Esophagus muscularis mucosa (tissue), 4 donors: ENCODE measurements around the gene SFRP2. TPM values are rescaled to one million over a fixed set of nuclear protein-coding genes. Genes with fewer than 3 reads are reported as not detected.

Experiments used
- DNase-seq: peaks from one replicate; pipeline ENCODE4 v3.0.0-alpha.2; 2017; ENCODE audit errors: extremely low spot score
- H3K27ac ChIP-seq, 4 donors: fragments of 200-600 bp; sonication (generic); replicated peaks in 1 of 4; 1 replicate in 3 of 4; 2 replicates in 1 of 4; pipeline ENCODE4 v1.5.1; 2016 to 2019; ENCODE audit warnings: mild to moderate bottlenecking in 1 of 4
- H3K27me3 ChIP-seq, 4 donors: fragments of 200-600 bp; sonication (generic); one replicate each; pipeline versions ENCODE4 v1.5.1 to v1.6.0; 2016 to 2019
- H3K36me3 ChIP-seq, 4 donors: fragments of 200-600 bp; sonication (generic); one replicate each; pipeline ENCODE4 v1.5.1; 2016 to 2019
- H3K4me1 ChIP-seq, 4 donors: fragments of 200-600 bp; sonication (generic); one replicate each; pipeline ENCODE4 v1.5.1; 2016 to 2019
- H3K4me3 ChIP-seq, 4 donors: fragments of 200-600 bp; sonication (generic); 1 replicate in 2 of 4; 2 replicates in 2 of 4; pipeline ENCODE4 v1.5.1; 2016 to 2019; ENCODE audit warnings: mild to moderate bottlenecking in 4 of 4, moderate library complexity in 1 of 4
- H3K9me3 ChIP-seq, 4 donors: fragments of 200-600 bp; sonication (generic); 1 replicate in 3 of 4; 2 replicates in 1 of 4; pipeline ENCODE4 v1.5.1; 2016 to 2019
- EP300 ChIP-seq: sonication (generic); formaldehyde crosslinking; IDR thresholded peaks from one replicate; pipeline ENCODE4 v1.6.1; 2017; ENCODE audit warnings: antibody characterized with exemption
- POLR2A ChIP-seq: fragments of 450-650 bp; IDR thresholded peaks from one replicate; pipeline ENCODE4 v1.6.1; 2017; ENCODE audit warnings: antibody characterized with exemption, moderate library complexity, mild to moderate bottlenecking, low read depth
- POLR2AphosphoS5 ChIP-seq, 2 donors: sonication (generic); formaldehyde crosslinking; IDR thresholded peaks; one replicate each; pipeline ENCODE4 v1.6.1; 2017; ENCODE audit warnings: antibody characterized with exemption in 2 of 2
- WGBS: methylation state at CpG from one replicate; pipeline ENCODE4 v1.1.5; 2018; 5-methylcytosine and 5-hydroxymethylcytosine counted together
- intact Hi-C: fragments of 100-400 bp; cut with DNase I; formaldehyde crosslinking; loops from one replicate; pipeline ENCODE4 v1.15.1; 2023
- total RNA-seq, 4 donors: library from RNA; depleted of rRNA; stranded (reverse); fragments of >200 nt; gene quantifications; one replicate each; pipeline versions ENCODE4 v1.1.0 to v1.2.1, GENCODE V29; 2016
- TF ChIP-seq, protein P1 (sequence below), 3 experiments: fragments of 200-600 bp in 2 of 3; fragments of 450-650 bp in 1 of 3; sonication (generic) in 2 of 3; IDR thresholded peaks; one replicate each; pipeline ENCODE4 v1.5.1; 2017 to 2019; ENCODE audit warnings: antibody characterized with exemption in 3 of 3, mild to moderate bottlenecking in 2 of 3, moderate library complexity in 1 of 3

Gene SFRP2, protein sequence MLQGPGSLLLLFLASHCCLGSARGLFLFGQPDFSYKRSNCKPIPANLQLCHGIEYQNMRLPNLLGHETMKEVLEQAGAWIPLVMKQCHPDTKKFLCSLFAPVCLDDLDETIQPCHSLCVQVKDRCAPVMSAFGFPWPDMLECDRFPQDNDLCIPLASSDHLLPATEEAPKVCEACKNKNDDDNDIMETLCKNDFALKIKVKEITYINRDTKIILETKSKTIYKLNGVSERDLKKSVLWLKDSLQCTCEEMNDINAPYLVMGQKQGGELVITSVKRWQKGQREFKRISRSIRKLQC
- 10 to 100 TPM; 22.7 to 38.2 (median 23.6) TPM for total RNA-seq

DNA sequence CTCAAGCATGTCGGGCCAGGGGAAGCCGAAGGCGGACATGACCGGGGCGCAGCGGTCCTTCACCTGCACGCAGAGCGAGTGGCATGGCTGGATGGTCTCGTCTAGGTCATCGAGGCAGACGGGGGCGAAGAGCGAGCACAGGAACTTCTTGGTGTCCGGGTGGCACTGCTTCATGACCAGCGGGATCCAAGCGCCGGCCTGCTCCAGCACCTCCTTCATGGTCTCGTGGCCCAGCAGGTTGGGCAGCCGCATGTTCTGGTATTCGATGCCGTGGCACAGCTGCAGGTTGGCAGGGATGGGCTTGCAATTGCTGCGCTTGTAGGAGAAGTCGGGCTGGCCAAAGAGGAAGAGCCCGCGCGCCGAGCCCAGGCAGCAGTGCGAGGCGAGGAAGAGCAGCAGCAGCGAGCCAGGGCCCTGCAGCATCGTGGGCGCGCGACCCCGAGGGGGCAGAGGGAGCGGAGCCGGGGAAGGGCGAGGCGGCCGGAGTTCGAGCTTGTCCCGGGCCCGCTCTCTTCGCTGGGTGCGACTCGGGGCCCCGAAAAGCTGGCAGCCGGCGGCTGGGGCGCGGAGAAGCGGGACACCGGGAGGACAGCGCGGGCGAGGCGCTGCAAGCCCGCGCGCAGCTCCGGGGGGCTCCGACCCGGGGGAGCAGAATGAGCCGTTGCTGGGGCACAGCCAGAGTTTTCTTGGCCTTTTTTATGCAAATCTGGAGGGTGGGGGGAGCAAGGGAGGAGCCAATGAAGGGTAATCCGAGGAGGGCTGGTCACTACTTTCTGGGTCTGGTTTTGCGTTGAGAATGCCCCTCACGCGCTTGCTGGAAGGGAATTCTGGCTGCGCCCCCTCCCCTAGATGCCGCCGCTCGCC, at the start of gene SFRP2:
Gene SFRP2, minus strand, starts transcription at position 671 of the 864 bp plus-strand sequence. Its CDS starts 248 bp downstream, at position 423.
- Histone ChIP-seq H3K36me3 (no peaks in the 10 kb centered on the region), H3K4me1 (peaks cover 25 to 51% (median 45%) of the 10 kb centered on the region in 4 donors), H3K27me3 (peaks cover 0 to 67% (median 46%) of the 10 kb centered on the region in 4 donors), H3K27ac (peak within 1 kb of the TSS; percentile 51 to 72 (median 60)), H3K4me3 (peak within 1 kb of the TSS; percentile 48 to 61 (median 52)), H3K9me3 (no peaks in the 10 kb centered on the region)
- no peak for DNase-seq
- no peak for TF ChIP-seq EP300
- no peak for TF ChIP-seq POLR2AphosphoS5 (IDR thresholded peaks at IDR 0.05)
- no peak for TF ChIP-seq POLR2A
- TF ChIP-seq, protein P1, sequence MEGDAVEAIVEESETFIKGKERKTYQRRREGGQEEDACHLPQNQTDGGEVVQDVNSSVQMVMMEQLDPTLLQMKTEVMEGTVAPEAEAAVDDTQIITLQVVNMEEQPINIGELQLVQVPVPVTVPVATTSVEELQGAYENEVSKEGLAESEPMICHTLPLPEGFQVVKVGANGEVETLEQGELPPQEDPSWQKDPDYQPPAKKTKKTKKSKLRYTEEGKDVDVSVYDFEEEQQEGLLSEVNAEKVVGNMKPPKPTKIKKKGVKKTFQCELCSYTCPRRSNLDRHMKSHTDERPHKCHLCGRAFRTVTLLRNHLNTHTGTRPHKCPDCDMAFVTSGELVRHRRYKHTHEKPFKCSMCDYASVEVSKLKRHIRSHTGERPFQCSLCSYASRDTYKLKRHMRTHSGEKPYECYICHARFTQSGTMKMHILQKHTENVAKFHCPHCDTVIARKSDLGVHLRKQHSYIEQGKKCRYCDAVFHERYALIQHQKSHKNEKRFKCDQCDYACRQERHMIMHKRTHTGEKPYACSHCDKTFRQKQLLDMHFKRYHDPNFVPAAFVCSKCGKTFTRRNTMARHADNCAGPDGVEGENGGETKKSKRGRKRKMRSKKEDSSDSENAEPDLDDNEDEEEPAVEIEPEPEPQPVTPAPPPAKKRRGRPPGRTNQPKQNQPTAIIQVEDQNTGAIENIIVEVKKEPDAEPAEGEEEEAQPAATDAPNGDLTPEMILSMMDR (IDR thresholded peaks at IDR 0.05), result no peak
- intact Hi-C loops, result no loop called here
- 3% methylated on average over 27 of the region's 72 CpGs for WGBS

DNA sequence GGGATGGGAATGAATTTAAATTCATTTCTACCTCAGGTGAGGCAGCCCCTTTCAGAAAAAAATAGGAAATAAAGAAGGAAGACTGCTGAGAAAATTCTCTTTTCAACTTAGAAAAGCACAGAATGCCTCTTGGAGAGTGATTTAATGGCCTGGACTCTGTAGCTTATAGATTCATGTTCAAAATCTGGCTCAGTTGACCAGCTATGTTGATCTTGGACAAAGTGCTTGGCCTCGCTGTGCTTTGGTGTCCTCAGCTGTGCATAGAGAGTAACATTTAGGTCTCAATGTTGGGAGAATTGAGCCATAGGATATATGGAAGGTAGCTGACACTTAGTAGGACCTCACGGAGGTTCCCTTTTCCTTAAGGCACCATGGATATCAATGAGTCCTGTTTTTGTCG, 49.7 kb upstream of the SFRP2 start:
- Histone ChIP-seq H3K27ac (no peak overlapping the region), H3K27me3 (no peaks in the 10 kb centered on the region), H3K36me3 (no peaks in the 10 kb centered on the region), H3K4me3 (no peak overlapping the region), H3K4me1 (no peaks in the 10 kb centered on the region), H3K9me3 (no peaks in the 10 kb centered on the region)
- TF ChIP-seq EP300 (no peak), POLR2A (no peak), POLR2AphosphoS5 (IDR thresholded peaks at IDR 0.05) (no peak)
- TF ChIP-seq, protein P1 (IDR thresholded peaks at IDR 0.05), result no peak
- DNase-seq, result no peak
- intact Hi-C loops, result no loop called here
- 75% methylated on average over 3 of the region's 3 CpGs for WGBS

DNA sequence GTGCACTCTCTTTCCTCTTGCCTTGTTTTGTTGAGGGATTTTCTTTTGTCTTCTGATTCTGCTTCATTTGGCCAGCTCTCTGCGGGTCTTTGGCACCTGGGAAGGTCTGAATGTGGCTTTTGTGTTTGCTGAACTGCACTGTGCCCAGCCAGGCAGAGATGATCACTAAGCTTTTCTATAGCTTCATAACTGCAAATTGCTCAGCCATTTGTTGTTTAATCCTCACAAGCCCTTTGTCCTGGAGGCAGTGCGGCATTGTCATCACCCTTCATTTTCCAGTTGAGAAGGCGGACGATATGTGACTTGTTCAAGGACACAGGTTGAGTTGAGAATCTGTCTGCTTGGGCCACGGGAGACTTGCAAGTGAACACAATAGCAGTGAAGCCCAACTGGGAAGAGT, 46.0 kb upstream of the SFRP2 start:
- no peak for DNase-seq
- no peak overlapping the region for H3K27ac ChIP-seq
- H3K9me3 ChIP-seq, result no peaks in the 10 kb centered on the region
- H3K4me1 ChIP-seq, result no peaks in the 10 kb centered on the region
- no peak overlapping the region for H3K4me3 ChIP-seq
- H3K36me3 ChIP-seq, result no peaks in the 10 kb centered on the region
- TF ChIP-seq, protein P1 (IDR thresholded peaks at IDR 0.05), result no peak
- TF ChIP-seq POLR2A, result no peak
- no peak for TF ChIP-seq POLR2AphosphoS5 (IDR thresholded peaks at IDR 0.05)
- TF ChIP-seq EP300, result no peak
- no peaks in the 10 kb centered on the region for H3K27me3 ChIP-seq
- intact Hi-C loops, result no loop called here
- WGBS, result 84% methylated on average over 5 of the region's 5 CpGs

DNA sequence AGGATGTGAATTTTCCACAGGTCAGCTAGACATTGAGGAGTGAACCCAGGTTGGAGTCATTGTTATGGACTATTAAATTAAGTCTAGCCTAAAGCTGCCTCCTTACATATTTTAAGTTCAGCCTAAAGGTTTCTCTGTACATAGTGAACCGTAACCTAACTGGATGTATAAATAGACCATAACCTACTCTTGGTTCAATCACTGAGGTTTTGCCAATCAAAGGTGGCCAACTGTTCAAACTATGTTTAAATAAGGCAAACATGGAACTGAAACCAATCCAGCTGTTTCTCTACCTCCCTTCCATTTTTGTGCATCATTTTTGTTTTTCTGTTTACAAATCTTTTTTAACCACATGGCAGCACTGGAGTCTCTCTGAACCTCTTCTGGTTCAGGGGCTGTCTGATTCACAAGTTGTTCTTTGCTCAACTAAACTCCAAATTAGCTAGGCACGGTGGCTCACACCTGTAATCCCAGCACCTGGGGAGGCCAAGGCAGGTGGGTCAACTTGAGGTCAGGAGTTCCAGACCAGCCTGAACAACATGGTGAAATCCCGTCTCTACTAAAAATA, 43.9 kb upstream of the SFRP2 start:
- no peaks in the 10 kb centered on the region for H3K36me3 ChIP-seq
- H3K4me3 ChIP-seq, result no peak overlapping the region
- DNase-seq, result no peak
- TF ChIP-seq POLR2A (no peak), EP300 (no peak), POLR2AphosphoS5 (IDR thresholded peaks at IDR 0.05) (no peak)
- TF ChIP-seq, protein P1 (IDR thresholded peaks at IDR 0.05), result no peak
- no peaks in the 10 kb centered on the region for H3K4me1 ChIP-seq
- H3K9me3 ChIP-seq, result no peaks in the 10 kb centered on the region
- 88% methylated on average over 3 of the region's 3 CpGs for WGBS
- no peak overlapping the region for H3K27ac ChIP-seq
- intact Hi-C loops, result no loop called here
- H3K27me3 ChIP-seq, result no peaks in the 10 kb centered on the region
